RKO (cell line): ENCODE measurements around the gene GNB3.
"Not testable (repeated sequence)": the region's sequence is repeated elsewhere in the genome, so short reads cannot be mapped to it uniquely, and the experiment has no call there.

ENCODE experiments used
- DNase-seq: peaks from one replicate; pipeline ENCODE4 v3.0.0-alpha.2; 2016; ENCODE audit warnings: low spot score

The GNB3 gene

GRCh38 chr12:6883683-6884082, 43.0 kb downstream of the GNB3 start:
- DNase-seq: no peak

GRCh38 chr12:6884539-6884938, 43.8 kb downstream of the GNB3 start:
- DNase-seq: no peak

- not testable (repeated sequence) for DNase-seq
These were observed 45.7 kb downstream of the GNB3 start for GRCh38 chr12:6886206-6886999.

- DNase-seq: no peak
These were observed 46.7 kb downstream of the GNB3 start for GRCh38 chr12:6887460-6887859.

GRCh38 chr12:6888360-6888759, 47.6 kb downstream of the GNB3 start:
- DNase-seq: no peak

- DNase-seq: not testable (repeated sequence)
These were observed 48.1 kb downstream of the GNB3 start for GRCh38 chr12:6888794-6889193.

GRCh38 chr12:6889775-6890573, 49.2 kb downstream of the GNB3 start:
- not testable (repeated sequence) for DNase-seq

GRCh38 chr12:6890789-6891645, 50.3 kb downstream of the GNB3 start:
- peak; percentile 96 for DNase-seq

GRCh38 chr12:6891646-6892001, 50.9 kb downstream of the GNB3 start:
- DNase-seq: no peak

- not testable (repeated sequence) for DNase-seq
These were observed 52.0 kb downstream of the GNB3 start for GRCh38 chr12:6892683-6893082.

GRCh38 chr12:6894321-6894720, 53.6 kb downstream of the GNB3 start:
- no peak for DNase-seq
